GM21619 (cell line): ENCODE results near the gene TMEM106B.
A peak's percentile ranks its signal among the peaks of the same experiment; 100 is the strongest.

Source experiments
- ATAC-seq: cut with Tn5 transposase; IDR thresholded peaks from one replicate; pipeline ENCODE4 v1.9.1; 2021; ENCODE audit not compliant: unreplicated experiment

The TMEM106B gene

GRCh38 chr7:12226756-12227155 is 15.7 kb downstream of the TMEM106B start:
- no peak for ATAC-seq

- ATAC-seq = no peak
Observed at GRCh38 chr7:12228024-12228423, 16.9 kb downstream of the TMEM106B start.

GRCh38 chr7:12229046-12229445 is 18.0 kb downstream of the TMEM106B start:
- ATAC-seq = no peak

- ATAC-seq = no peak
Observed at GRCh38 chr7:12231097-12231496, 20.0 kb downstream of the TMEM106B start.

GRCh38 chr7:12233175-12233574 is 22.1 kb downstream of the TMEM106B start:
- ATAC-seq = peak; percentile 54

GRCh38 chr7:12234334-12234865 is 23.3 kb downstream of the TMEM106B start:
- no peak for ATAC-seq

- ATAC-seq = no peak
Observed at GRCh38 chr7:12235970-12236369, 24.9 kb downstream of the TMEM106B start.

GRCh38 chr7:12237007-12237406 is 25.9 kb downstream of the TMEM106B start:
- ATAC-seq = no peak

GRCh38 chr7:12239806-12240205 is 28.7 kb downstream of the TMEM106B start:
- ATAC-seq = no peak

- no peak for ATAC-seq
Observed at GRCh38 chr7:12244129-12244528, 33.0 kb downstream of the TMEM106B start.

- no peak for ATAC-seq
Observed at GRCh38 chr7:12244694-12245093, 33.6 kb downstream of the TMEM106B start.

GRCh38 chr7:12249706-12250105 is 38.6 kb downstream of the TMEM106B start:
- ATAC-seq = no peak

GRCh38 chr7:12250232-12250631 is 39.1 kb downstream of the TMEM106B start:
- ATAC-seq = no peak

- no peak for ATAC-seq
Observed at GRCh38 chr7:12256090-12256489, 45.0 kb downstream of the TMEM106B start.

- ATAC-seq = peak; percentile 100
Observed at GRCh38 chr7:12257582-12257981, 46.5 kb downstream of the TMEM106B start.

GRCh38 chr7:12258074-12258473 is 47.0 kb downstream of the TMEM106B start:
- ATAC-seq = no peak

- ATAC-seq = no peak
Observed at GRCh38 chr7:12267542-12267941, 56.4 kb downstream of the TMEM106B start.

- no peak for ATAC-seq
Observed at GRCh38 chr7:12269100-12269895, 58.2 kb downstream of the TMEM106B start.

- ATAC-seq = no peak
Observed at GRCh38 chr7:12281038-12281437, 69.9 kb downstream of the TMEM106B start.

GRCh38 chr7:12287901-12288300 is 76.8 kb downstream of the TMEM106B start:
- ATAC-seq = no peak

- ATAC-seq = no peak
Observed at GRCh38 chr7:12289996-12290395, 78.9 kb downstream of the TMEM106B start.

- no peak for ATAC-seq
Observed at GRCh38 chr7:12290761-12291160, 79.7 kb downstream of the TMEM106B start.

- no peak for ATAC-seq
Observed at GRCh38 chr7:12291870-12292269, 80.8 kb downstream of the TMEM106B start.
